Smooth muscle cell (in vitro differentiated cells): ENCODE measurements around the gene TBCD. TPM values are rescaled to one million over a fixed set of nuclear protein-coding genes. Genes with fewer than 3 reads are reported as not detected.
A peak's percentile ranks its signal among the peaks of the same experiment; 100 is the strongest.

Experiments
- DNase-seq: peaks from one replicate; lab custom pipeline; 2025; ENCODE audit not compliant: unreplicated experiment; lab: John Stamatoyannopoulos, UW
- H2AFZ ChIP-seq: fragments of 200-600 bp; sonication (generic); 2 replicates; pipeline ENCODE4 v1.6.0; 2016; ENCODE audit warnings: antibody characterized with exemption, low read depth, mild to moderate bottlenecking
- H3F3A ChIP-seq: fragments of 200-600 bp; sonication (generic); 2 replicates; pipeline ENCODE4 v1.6.0; 2017; ENCODE audit warnings: antibody characterized with exemption, low read depth
- H3K27ac ChIP-seq: fragments of 200-600 bp; sonication (generic); 2 replicates; pipeline ENCODE4 v1.5.1; 2016; ENCODE audit warnings: low read depth, mild to moderate bottlenecking
- H3K27me3 ChIP-seq: fragments of 200-600 bp; sonication (generic); 2 replicates; pipeline ENCODE4 v1.6.1; 2016; ENCODE audit warnings: low read depth, mild to moderate bottlenecking
- H3K36me3 ChIP-seq: fragments of 200-600 bp; sonication (generic); 2 replicates; pipeline ENCODE4 v1.5.1; 2016; ENCODE audit warnings: low read depth
- H3K4me1 ChIP-seq: fragments of 200-600 bp; sonication (generic); 2 replicates; pipeline ENCODE4 v1.5.1; 2016; ENCODE audit warnings: low read depth
- H3K4me2 ChIP-seq: fragments of 200-600 bp; sonication (generic); 2 replicates; pipeline ENCODE4 v1.6.0; 2016; ENCODE audit warnings: mild to moderate bottlenecking
- H3K4me3 ChIP-seq: fragments of 200-600 bp; sonication (generic); 2 replicates; pipeline ENCODE4 v1.5.1; 2016; ENCODE audit warnings: mild to moderate bottlenecking
- H3K79me2 ChIP-seq: fragments of 200-600 bp; sonication (generic); 2 replicates; pipeline ENCODE4 v1.6.0; 2016; ENCODE audit warnings: low read depth, mild to moderate bottlenecking
- H3K9ac ChIP-seq: fragments of 200-600 bp; sonication (generic); 2 replicates; pipeline ENCODE4 v1.6.0; 2016; ENCODE audit warnings: low read depth
- H3K9me3 ChIP-seq: fragments of 200-600 bp; sonication (generic); replicated peaks from 2 replicates; pipeline ENCODE4 v1.5.1; 2016; ENCODE audit warnings: low read depth
- H4K20me1 ChIP-seq: fragments of 200-600 bp; sonication (generic); 2 replicates; pipeline ENCODE4 v1.6.0; 2016; ENCODE audit warnings: low read depth
- WGBS: methylation state at CpG from one replicate; pipeline ENCODE4 v1.1.7; 2016; ENCODE audit warnings: low lambda C conversion rate; 5-methylcytosine and 5-hydroxymethylcytosine counted together
- polyA plus RNA-seq: library from polyadenylated mRNA; unstranded; fragments of >200 nt; fragmentation: Nextera tagmentation; extraction: Ambion mirVana; gene quantifications from 2 replicates; pipeline ENCODE4 v1.2.1, GENCODE V29; 2016
- total RNA-seq: library from RNA; depleted of rRNA; stranded (reverse); fragments of >200 nt; gene quantifications from 2 replicates; pipeline ENCODE4 v1.2.3, GENCODE V29; 2014
- TF ChIP-seq, protein P1 (sequence below): fragments of 200-600 bp; sonication (generic); IDR thresholded peaks from 2 replicates; pipeline ENCODE4 v1.5.1; 2017; ENCODE audit warnings: borderline replicate concordance, mild to moderate bottlenecking, antibody characterized with exemption; ENCODE audit not compliant: insufficient read depth, poor library complexity, severe bottlenecking

The TBCD gene
- total and polyA plus RNA-seq, 2 experiments from 2014 or later, result 29.1 to 38.8 TPM

DNA sequence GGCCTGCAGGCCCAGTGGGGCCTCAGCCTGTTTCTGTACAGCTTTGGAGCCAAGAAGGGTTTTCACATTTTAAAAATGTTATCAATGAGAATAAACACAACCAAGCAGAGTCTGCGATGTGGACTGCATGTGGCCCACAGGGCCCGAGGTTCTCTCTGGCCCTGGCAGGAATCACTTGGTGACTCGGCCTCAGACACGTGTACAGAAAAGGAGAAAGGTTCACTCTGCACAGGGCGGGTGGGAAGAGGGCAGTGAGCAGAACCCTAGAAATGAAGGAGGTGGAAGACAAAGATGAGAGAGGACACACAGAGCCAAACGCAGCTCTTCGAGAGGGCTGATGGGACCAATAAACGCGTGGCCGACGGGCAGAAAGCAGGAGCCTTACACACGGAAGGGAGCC, 99.5 kb downstream of the TBCD start:
- Histone ChIP-seq H3F3A (no peaks in the 10 kb centered on the region), H3K27me3 (no peaks in the 10 kb centered on the region), H3K27ac (no peak overlapping the region), H3K4me3 (no peak overlapping the region), H3K4me1 (no peaks in the 10 kb centered on the region), H3K9ac (no peak overlapping the region), H4K20me1 (no peaks in the 10 kb centered on the region), H3K4me2 (no peak overlapping the region), H3K9me3 (no peaks in the 10 kb centered on the region), H2AFZ (no peak overlapping the region), H3K79me2 (no peaks in the 10 kb centered on the region), H3K36me3 (no peaks in the 10 kb centered on the region)
- TF ChIP-seq, protein P1, sequence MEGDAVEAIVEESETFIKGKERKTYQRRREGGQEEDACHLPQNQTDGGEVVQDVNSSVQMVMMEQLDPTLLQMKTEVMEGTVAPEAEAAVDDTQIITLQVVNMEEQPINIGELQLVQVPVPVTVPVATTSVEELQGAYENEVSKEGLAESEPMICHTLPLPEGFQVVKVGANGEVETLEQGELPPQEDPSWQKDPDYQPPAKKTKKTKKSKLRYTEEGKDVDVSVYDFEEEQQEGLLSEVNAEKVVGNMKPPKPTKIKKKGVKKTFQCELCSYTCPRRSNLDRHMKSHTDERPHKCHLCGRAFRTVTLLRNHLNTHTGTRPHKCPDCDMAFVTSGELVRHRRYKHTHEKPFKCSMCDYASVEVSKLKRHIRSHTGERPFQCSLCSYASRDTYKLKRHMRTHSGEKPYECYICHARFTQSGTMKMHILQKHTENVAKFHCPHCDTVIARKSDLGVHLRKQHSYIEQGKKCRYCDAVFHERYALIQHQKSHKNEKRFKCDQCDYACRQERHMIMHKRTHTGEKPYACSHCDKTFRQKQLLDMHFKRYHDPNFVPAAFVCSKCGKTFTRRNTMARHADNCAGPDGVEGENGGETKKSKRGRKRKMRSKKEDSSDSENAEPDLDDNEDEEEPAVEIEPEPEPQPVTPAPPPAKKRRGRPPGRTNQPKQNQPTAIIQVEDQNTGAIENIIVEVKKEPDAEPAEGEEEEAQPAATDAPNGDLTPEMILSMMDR, result no peak
- DNase-seq, result no peak
- 80% methylated on average over 12 of the region's 12 CpGs for WGBS

DNA sequence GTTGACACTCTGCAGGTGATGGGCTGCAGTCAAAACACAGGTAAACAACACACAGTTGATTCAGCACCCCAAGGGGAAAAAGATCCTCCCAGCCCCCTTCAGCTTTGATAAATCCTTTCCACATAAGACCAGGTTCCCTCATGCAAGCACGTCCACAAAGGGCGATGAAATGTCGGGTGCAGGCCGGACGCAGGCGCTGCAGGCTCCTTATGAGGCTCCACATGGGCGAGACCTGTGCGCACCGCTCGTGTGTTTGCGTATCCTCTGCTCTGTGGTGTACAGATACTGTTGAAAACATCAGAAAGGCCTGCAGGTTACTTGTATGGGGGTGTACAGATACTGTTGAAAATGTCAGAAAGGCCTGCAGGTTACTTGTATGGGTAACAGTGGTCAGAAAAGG, 102.4 kb downstream of the TBCD start:
- TF ChIP-seq, protein P1, result no peak

DNA sequence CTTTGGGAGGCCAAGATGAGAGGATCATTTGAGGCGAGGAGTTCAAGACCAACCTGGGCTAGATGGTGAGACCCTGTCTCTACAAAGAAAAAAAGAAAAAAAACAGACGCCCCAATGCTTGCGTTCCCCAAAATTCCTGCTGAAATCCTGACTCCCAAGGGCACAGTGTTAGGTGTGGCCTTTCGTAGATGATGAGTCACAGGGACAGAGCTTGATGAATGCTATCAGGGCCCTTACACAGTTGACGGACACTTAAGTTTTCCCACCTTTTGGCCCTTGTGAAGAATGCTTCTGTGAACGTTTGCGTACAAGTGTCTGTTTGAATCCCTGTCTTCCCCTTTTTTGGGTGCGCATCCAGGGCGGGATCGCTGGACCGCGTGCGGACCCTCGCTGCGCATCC, 104.5 kb downstream of the TBCD start:
- Histone ChIP-seq H3F3A (peaks cover 13% of the 10 kb centered on the region), H3K27me3 (no peaks in the 10 kb centered on the region), H2AFZ (no peak overlapping the region), H3K4me2 (no peak overlapping the region), H3K36me3 (no peaks in the 10 kb centered on the region), H4K20me1 (no peaks in the 10 kb centered on the region), H3K4me1 (peaks cover 19% of the 10 kb centered on the region), H3K9ac (no peak overlapping the region), H3K9me3 (no peaks in the 10 kb centered on the region), H3K4me3 (no peak overlapping the region), H3K27ac (no peak overlapping the region), H3K79me2 (no peaks in the 10 kb centered on the region)
- no peak for DNase-seq
- TF ChIP-seq, protein P1, result no peak
- WGBS, result 85% methylated on average over 15 of the region's 15 CpGs

More for the DNA sequence above, 102.4 kb downstream of the TBCD start:
- Histone ChIP-seq H3K4me3 (no peak overlapping the region), H3K9ac (no peak overlapping the region), H3K27ac (no peak overlapping the region), H3K9me3 (no peaks in the 10 kb centered on the region), H3F3A (peaks cover 8% of the 10 kb centered on the region), H3K27me3 (no peaks in the 10 kb centered on the region), H4K20me1 (no peaks in the 10 kb centered on the region), H3K79me2 (no peaks in the 10 kb centered on the region), H3K36me3 (no peaks in the 10 kb centered on the region), H3K4me1 (peaks cover 7% of the 10 kb centered on the region), H2AFZ (no peak overlapping the region), H3K4me2 (no peak overlapping the region)
- no peak for DNase-seq
- over 99% methylated on average over 11 of the region's 11 CpGs for WGBS

DNA sequence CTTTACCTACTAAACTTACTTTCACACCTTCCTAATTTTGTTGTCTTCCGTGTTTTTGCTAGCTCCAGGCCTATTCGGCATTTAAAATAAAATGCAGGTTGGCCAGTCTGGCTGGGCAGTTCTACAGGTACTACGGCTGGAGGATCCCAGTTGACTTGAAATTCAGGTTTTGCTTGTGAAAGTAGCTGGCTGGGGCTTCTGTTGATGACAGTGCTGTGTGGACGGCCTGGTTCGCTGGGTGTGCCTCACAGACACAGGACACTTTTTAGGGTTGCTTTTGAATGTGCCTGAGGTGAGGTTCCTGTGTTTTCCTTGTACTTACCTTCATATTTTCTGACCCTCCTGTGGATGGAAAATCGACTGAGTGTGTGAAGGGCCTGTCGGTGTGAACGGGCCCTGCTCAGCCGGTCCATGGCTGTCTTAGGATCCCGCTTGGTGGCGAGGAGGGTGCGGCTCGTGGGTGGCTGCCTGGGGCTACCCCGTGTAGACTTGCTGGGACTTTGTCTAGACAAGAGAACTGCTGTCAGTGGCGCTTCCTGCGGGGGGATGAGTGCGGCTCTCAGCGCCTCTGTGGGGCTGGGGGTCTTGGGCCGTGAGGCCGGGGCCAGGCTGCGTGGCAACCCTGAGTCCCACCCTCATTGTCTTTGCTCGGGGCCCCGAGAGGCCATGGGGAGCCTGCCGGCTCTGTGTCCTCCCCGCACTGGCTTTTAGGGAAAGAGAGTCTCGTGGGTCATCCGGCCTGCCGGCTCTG, 106.7 kb downstream of the TBCD start:
- H2AFZ ChIP-seq, result no peak overlapping the region

More for the DNA sequence above, 106.7 kb downstream of the TBCD start:
- no peaks in the 10 kb centered on the region for H3K79me2 ChIP-seq
- no peaks in the 10 kb centered on the region for H4K20me1 ChIP-seq
- H3K4me1 ChIP-seq, result peaks cover 34% of the 10 kb centered on the region
- no peaks in the 10 kb centered on the region for H3K36me3 ChIP-seq
- peak overlapping the region; percentile 91 for H3K27ac ChIP-seq
- H3K4me3 ChIP-seq, result no peak overlapping the region
- H3K9me3 ChIP-seq, result no peaks in the 10 kb centered on the region
- H3K27me3 ChIP-seq, result no peaks in the 10 kb centered on the region
- no peak for DNase-seq
- peak overlapping the region; percentile 27 for H3K4me2 ChIP-seq
- peaks cover 16% of the 10 kb centered on the region for H3F3A ChIP-seq
- TF ChIP-seq, protein P1, result no peak
- peak overlapping the region; percentile 72 for H3K9ac ChIP-seq
- WGBS, result 68% methylated on average over 26 of the region's 28 CpGs
